WTC11 (cell line): Measurements from ENCODE around the gene CFAP68. TPM values are rescaled to one million over a fixed set of nuclear protein-coding genes. Genes with fewer than 3 reads are reported as not detected.

Experiments
- ATAC-seq: fragments of 200-7000 bp; cut with Tn5 transposase; 2 replicates; pipeline ENCODE4 v1.10.0; 2021; ENCODE audit warnings: mild to moderate bottlenecking, moderate library complexity
- CTCF ChIA-PET: fragments of 300-600 bp; sonication (Branson Sonifier 250); formaldehyde crosslinking; loops from one replicate; lab custom pipeline; 2021; ENCODE audit warnings: antibody characterized with exemption; lab: Charles Lee
- POLR2A ChIA-PET: fragments of 350-600 bp; sonication (Branson Sonifier 250); formaldehyde crosslinking; loops from one replicate; lab custom pipeline; 2021; ENCODE audit warnings: antibody characterized with exemption; lab: Charles Lee
- DNase-seq: peaks from one replicate; pipeline ENCODE4 v3.0.0; 2021; ENCODE audit warnings: low spot score
- H3K27ac Mint-ChIP-seq: 2 replicates; pipeline ENCODE4 v1.8.0; 2021; ENCODE audit warnings: mixed read lengths
- H3K27me3 Mint-ChIP-seq: 2 replicates; pipeline ENCODE4 v1.8.0; 2021; ENCODE audit warnings: low read depth, mild to moderate bottlenecking, moderate library complexity, mixed read lengths
- H3K36me3 Mint-ChIP-seq: 2 replicates; pipeline ENCODE4 v1.8.0; 2021; ENCODE audit warnings: mixed read lengths
- H3K4me1 Mint-ChIP-seq: 2 replicates; pipeline ENCODE4 v1.8.0; 2022; ENCODE audit warnings: mixed read lengths
- H3K4me3 Mint-ChIP-seq: 2 replicates; pipeline ENCODE4 v1.8.0; 2021; ENCODE audit warnings: mild to moderate bottlenecking, moderate library complexity, mixed read lengths
- H3K9me3 Mint-ChIP-seq: 2 replicates; pipeline ENCODE4 v1.8.0; 2021; ENCODE audit warnings: mixed read lengths
- GABPB1 ChIP-seq: sonication (generic); formaldehyde crosslinking; IDR thresholded peaks from 2 replicates; pipeline ENCODE4 v1.8.1; 2023; ENCODE audit warnings: mild to moderate bottlenecking, missing genetic modification reagents
- GRHL2 ChIP-seq: fragments of 250-450 bp; sonication (Bioruptor Pico); IDR thresholded peaks from 2 replicates; pipeline ENCODE4 v1.8.0; 2022; ENCODE audit warnings: mild to moderate bottlenecking, moderate library complexity; ENCODE audit not compliant: insufficient replicate concordance, severe bottlenecking
- NFATC4 ChIP-seq: fragments of 250-450 bp; sonication (Bioruptor Pico); IDR thresholded peaks from 2 replicates; pipeline ENCODE4 v1.9.0; 2021; ENCODE audit warnings: mild to moderate bottlenecking
- NFE2L1 ChIP-seq: sonication (generic); formaldehyde crosslinking; IDR thresholded peaks from 2 replicates; pipeline ENCODE4 v1.8.1; 2023; ENCODE audit warnings: missing genetic modification reagents
- RORB ChIP-seq: fragments of 250-450 bp; sonication (Bioruptor Pico); IDR thresholded peaks from 2 replicates; pipeline ENCODE4 v1.9.0; 2021; ENCODE audit warnings: mild to moderate bottlenecking
- TEAD1 ChIP-seq: sonication (generic); formaldehyde crosslinking; IDR thresholded peaks from 2 replicates; pipeline ENCODE4 v1.8.0; 2022; ENCODE audit warnings: mild to moderate bottlenecking, missing genetic modification reagents
- ZNF263 ChIP-seq: sonication (generic); formaldehyde crosslinking; IDR thresholded peaks from 2 replicates; pipeline ENCODE4 v1.8.1; 2022; ENCODE audit warnings: low read depth, mild to moderate bottlenecking, moderate library complexity, missing genetic modification reagents
- ZNF317 ChIP-seq: sonication (generic); formaldehyde crosslinking; IDR thresholded peaks from 2 replicates; pipeline ENCODE4 v1.8.1; 2023; ENCODE audit warnings: low read depth, mild to moderate bottlenecking, moderate library complexity, missing genetic modification reagents, borderline replicate concordance
- total RNA-seq: library from RNA; stranded (reverse); gene quantifications from 3 replicates; pipeline ENCODE4 v1.2.3, GENCODE V29; 2021
- TF ChIP-seq, protein P1 (sequence below): sonication (generic); formaldehyde crosslinking; IDR thresholded peaks from 2 replicates; pipeline ENCODE4 v1.8.0; 2022; ENCODE audit warnings: mild to moderate bottlenecking, missing genetic modification reagents
- TF ChIP-seq, protein P2 (sequence below): sonication (generic); formaldehyde crosslinking; IDR thresholded peaks from 2 replicates; pipeline ENCODE4 v1.8.0; 2023; ENCODE audit warnings: missing genetic modification reagents, mild to moderate bottlenecking, borderline replicate concordance
- TF ChIP-seq, protein P3 (sequence below): sonication (generic); formaldehyde crosslinking; IDR thresholded peaks from 2 replicates; pipeline ENCODE4 v1.8.1; 2022; ENCODE audit warnings: missing genetic modification reagents, borderline replicate concordance
- TF ChIP-seq, protein P4 (sequence below): fragments of 200-600 bp; IDR thresholded peaks from 2 replicates; pipeline ENCODE4 v1.8.0; 2022; ENCODE audit warnings: antibody characterized with exemption
- TF ChIP-seq, protein P5 (sequence below): sonication (generic); formaldehyde crosslinking; IDR thresholded peaks from 2 replicates; pipeline ENCODE4 v1.8.1; 2023; ENCODE audit warnings: mild to moderate bottlenecking, missing genetic modification reagents
- TF ChIP-seq, protein P6 (sequence below): fragments of 250-450 bp; sonication (Bioruptor Pico); IDR thresholded peaks from 2 replicates; pipeline ENCODE4 v1.9.0; 2021; ENCODE audit warnings: mild to moderate bottlenecking, borderline replicate concordance
- TF ChIP-seq, protein P7 (sequence below): sonication (generic); formaldehyde crosslinking; IDR thresholded peaks from 2 replicates; pipeline ENCODE4 v1.8.1; 2022; ENCODE audit warnings: mild to moderate bottlenecking, missing genetic modification reagents, moderate library complexity, borderline replicate concordance

Gene CFAP68
- total RNA-seq, 1 experiment from 2014 or later: 18.7 TPM

DNA sequence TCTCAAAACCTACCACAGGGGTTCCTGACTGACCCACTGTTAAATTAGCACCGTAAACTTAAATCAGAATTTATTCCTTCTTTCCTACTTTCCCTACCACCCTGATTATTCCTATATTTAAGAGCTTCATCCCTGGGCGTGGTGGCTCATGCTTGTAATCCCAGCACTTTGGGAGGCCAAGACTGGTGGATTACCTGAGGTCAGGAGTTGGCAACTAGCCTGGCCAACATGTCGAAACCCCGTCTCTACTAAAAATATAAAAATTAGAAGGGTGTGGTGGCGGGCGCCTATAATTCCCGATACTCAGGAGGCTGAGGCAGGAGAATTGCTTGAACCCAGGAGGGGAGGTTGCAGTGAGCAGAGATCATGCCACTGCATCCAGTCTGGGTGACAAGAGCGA, 28.3 kb upstream of the CFAP68 start (continued):
- TF ChIP-seq, protein P1, sequence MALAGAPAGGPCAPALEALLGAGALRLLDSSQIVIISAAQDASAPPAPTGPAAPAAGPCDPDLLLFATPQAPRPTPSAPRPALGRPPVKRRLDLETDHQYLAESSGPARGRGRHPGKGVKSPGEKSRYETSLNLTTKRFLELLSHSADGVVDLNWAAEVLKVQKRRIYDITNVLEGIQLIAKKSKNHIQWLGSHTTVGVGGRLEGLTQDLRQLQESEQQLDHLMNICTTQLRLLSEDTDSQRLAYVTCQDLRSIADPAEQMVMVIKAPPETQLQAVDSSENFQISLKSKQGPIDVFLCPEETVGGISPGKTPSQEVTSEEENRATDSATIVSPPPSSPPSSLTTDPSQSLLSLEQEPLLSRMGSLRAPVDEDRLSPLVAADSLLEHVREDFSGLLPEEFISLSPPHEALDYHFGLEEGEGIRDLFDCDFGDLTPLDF (CRISPR knock-in tag): no peak
- TF ChIP-seq, protein P2, sequence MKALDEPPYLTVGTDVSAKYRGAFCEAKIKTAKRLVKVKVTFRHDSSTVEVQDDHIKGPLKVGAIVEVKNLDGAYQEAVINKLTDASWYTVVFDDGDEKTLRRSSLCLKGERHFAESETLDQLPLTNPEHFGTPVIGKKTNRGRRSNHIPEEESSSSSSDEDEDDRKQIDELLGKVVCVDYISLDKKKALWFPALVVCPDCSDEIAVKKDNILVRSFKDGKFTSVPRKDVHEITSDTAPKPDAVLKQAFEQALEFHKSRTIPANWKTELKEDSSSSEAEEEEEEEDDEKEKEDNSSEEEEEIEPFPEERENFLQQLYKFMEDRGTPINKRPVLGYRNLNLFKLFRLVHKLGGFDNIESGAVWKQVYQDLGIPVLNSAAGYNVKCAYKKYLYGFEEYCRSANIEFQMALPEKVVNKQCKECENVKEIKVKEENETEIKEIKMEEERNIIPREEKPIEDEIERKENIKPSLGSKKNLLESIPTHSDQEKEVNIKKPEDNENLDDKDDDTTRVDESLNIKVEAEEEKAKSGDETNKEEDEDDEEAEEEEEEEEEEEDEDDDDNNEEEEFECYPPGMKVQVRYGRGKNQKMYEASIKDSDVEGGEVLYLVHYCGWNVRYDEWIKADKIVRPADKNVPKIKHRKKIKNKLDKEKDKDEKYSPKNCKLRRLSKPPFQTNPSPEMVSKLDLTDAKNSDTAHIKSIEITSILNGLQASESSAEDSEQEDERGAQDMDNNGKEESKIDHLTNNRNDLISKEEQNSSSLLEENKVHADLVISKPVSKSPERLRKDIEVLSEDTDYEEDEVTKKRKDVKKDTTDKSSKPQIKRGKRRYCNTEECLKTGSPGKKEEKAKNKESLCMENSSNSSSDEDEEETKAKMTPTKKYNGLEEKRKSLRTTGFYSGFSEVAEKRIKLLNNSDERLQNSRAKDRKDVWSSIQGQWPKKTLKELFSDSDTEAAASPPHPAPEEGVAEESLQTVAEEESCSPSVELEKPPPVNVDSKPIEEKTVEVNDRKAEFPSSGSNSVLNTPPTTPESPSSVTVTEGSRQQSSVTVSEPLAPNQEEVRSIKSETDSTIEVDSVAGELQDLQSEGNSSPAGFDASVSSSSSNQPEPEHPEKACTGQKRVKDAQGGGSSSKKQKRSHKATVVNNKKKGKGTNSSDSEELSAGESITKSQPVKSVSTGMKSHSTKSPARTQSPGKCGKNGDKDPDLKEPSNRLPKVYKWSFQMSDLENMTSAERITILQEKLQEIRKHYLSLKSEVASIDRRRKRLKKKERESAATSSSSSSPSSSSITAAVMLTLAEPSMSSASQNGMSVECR (CRISPR knock-in tag): no peak
- TF ChIP-seq TEAD1 (CRISPR knock-in tag): no peak
- TF ChIP-seq, protein P3, sequence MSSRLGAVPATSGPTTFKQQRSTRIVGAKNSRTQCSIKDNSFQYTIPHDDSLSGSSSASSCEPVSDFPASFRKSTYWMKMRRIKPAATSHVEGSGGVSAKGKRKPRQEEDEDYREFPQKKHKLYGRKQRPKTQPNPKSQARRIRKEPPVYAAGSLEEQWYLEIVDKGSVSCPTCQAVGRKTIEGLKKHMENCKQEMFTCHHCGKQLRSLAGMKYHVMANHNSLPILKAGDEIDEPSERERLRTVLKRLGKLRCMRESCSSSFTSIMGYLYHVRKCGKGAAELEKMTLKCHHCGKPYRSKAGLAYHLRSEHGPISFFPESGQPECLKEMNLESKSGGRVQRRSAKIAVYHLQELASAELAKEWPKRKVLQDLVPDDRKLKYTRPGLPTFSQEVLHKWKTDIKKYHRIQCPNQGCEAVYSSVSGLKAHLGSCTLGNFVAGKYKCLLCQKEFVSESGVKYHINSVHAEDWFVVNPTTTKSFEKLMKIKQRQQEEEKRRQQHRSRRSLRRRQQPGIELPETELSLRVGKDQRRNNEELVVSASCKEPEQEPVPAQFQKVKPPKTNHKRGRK (CRISPR knock-in tag): no peak

DNA sequence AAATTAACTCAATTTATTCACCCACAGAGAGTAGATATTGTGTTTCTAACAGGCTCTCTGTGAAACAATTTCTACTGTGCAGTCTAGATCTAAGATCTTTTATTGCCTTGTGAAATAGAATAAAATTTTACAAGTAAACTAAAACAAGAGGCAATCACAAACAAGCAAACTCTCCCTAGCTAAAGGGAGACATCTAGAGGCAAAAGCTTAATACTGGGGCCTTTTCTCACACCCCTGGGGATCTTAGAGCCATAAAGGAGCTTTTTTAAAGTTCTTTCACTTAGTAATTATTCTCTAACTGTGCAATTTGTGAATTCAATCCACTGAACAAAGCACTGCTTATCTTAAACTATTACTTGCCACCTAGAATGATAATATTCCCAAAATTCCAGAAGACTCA, 27.7 kb upstream of the CFAP68 start:
- peaks cover 6% of the 10 kb centered on the region for H3K4me1 Mint-ChIP-seq
- H3K9me3 Mint-ChIP-seq: no peaks in the 10 kb centered on the region
- peaks cover 7% of the 10 kb centered on the region for H3K36me3 Mint-ChIP-seq
- TF ChIP-seq GABPB1 (no peak), ZNF317 (no peak), GRHL2 (CRISPR knock-in tag) (no peak), RORB (no peak), ZNF263 (CRISPR knock-in tag) (no peak), NFE2L1 (CRISPR knock-in tag) (no peak)
- TF ChIP-seq, protein P4, sequence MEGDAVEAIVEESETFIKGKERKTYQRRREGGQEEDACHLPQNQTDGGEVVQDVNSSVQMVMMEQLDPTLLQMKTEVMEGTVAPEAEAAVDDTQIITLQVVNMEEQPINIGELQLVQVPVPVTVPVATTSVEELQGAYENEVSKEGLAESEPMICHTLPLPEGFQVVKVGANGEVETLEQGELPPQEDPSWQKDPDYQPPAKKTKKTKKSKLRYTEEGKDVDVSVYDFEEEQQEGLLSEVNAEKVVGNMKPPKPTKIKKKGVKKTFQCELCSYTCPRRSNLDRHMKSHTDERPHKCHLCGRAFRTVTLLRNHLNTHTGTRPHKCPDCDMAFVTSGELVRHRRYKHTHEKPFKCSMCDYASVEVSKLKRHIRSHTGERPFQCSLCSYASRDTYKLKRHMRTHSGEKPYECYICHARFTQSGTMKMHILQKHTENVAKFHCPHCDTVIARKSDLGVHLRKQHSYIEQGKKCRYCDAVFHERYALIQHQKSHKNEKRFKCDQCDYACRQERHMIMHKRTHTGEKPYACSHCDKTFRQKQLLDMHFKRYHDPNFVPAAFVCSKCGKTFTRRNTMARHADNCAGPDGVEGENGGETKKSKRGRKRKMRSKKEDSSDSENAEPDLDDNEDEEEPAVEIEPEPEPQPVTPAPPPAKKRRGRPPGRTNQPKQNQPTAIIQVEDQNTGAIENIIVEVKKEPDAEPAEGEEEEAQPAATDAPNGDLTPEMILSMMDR: no peak
- TF ChIP-seq, protein P5, sequence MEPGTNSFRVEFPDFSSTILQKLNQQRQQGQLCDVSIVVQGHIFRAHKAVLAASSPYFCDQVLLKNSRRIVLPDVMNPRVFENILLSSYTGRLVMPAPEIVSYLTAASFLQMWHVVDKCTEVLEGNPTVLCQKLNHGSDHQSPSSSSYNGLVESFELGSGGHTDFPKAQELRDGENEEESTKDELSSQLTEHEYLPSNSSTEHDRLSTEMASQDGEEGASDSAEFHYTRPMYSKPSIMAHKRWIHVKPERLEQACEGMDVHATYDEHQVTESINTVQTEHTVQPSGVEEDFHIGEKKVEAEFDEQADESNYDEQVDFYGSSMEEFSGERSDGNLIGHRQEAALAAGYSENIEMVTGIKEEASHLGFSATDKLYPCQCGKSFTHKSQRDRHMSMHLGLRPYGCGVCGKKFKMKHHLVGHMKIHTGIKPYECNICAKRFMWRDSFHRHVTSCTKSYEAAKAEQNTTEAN (CRISPR knock-in tag): no peak
- no peak for DNase-seq
- 0 out of 2 replicates have a peak, but pooled peaks have one; percentile 36 for ATAC-seq
- H3K4me3 Mint-ChIP-seq: no peak overlapping the region
- H3K27ac Mint-ChIP-seq: no peak overlapping the region
- ChIA-PET CTCF (interaction anchor here (0.6 to 1.6 kb wide), 13 partner anchors 9 to 397 kb away, joined by 3 to 8 read pairs (median 3); partner anchors contain the start of genes ALG9 and C11orf52), POLR2A (no interaction called here)
- H3K27me3 Mint-ChIP-seq: no peaks in the 10 kb centered on the region

DNA sequence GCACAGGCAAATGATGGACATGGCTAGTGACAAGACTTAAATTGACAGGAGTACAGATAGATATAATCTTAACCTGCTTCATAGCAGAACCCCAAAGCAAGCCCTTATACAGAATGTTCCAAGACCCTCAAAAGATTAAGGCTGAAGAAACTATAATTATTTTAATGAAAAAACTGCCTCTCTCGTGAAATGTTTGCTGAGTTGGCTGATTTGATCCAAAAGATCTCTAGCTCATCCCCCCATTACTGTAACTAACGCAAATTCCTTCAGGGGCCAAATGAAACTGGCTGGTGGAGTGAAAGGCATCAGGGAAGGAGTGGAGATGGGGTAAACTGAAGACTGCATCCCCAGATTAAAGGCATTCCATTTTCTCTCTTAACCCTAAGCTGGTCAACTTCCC, 27.2 kb upstream of the CFAP68 start:
- CTCF ChIA-PET: interaction anchor here (0.7 to 1.6 kb wide), 12 partner anchors 9 to 397 kb away, joined by 3 to 8 read pairs (median 4); partner anchors contain the start of genes ALG9 and C11orf52
- POLR2A ChIA-PET: no interaction called here
- Mint-ChIP-seq H3K4me3 (no peak overlapping the region), H3K36me3 (peaks cover 7% of the 10 kb centered on the region), H3K4me1 (peaks cover 1% of the 10 kb centered on the region), H3K27me3 (no peaks in the 10 kb centered on the region), H3K9me3 (no peaks in the 10 kb centered on the region), H3K27ac (no peak overlapping the region)
- ATAC-seq (no peak), DNase-seq (no peak)
- TF ChIP-seq NFATC4 (no peak), TEAD1 (CRISPR knock-in tag) (no peak)
- TF ChIP-seq, protein P6, sequence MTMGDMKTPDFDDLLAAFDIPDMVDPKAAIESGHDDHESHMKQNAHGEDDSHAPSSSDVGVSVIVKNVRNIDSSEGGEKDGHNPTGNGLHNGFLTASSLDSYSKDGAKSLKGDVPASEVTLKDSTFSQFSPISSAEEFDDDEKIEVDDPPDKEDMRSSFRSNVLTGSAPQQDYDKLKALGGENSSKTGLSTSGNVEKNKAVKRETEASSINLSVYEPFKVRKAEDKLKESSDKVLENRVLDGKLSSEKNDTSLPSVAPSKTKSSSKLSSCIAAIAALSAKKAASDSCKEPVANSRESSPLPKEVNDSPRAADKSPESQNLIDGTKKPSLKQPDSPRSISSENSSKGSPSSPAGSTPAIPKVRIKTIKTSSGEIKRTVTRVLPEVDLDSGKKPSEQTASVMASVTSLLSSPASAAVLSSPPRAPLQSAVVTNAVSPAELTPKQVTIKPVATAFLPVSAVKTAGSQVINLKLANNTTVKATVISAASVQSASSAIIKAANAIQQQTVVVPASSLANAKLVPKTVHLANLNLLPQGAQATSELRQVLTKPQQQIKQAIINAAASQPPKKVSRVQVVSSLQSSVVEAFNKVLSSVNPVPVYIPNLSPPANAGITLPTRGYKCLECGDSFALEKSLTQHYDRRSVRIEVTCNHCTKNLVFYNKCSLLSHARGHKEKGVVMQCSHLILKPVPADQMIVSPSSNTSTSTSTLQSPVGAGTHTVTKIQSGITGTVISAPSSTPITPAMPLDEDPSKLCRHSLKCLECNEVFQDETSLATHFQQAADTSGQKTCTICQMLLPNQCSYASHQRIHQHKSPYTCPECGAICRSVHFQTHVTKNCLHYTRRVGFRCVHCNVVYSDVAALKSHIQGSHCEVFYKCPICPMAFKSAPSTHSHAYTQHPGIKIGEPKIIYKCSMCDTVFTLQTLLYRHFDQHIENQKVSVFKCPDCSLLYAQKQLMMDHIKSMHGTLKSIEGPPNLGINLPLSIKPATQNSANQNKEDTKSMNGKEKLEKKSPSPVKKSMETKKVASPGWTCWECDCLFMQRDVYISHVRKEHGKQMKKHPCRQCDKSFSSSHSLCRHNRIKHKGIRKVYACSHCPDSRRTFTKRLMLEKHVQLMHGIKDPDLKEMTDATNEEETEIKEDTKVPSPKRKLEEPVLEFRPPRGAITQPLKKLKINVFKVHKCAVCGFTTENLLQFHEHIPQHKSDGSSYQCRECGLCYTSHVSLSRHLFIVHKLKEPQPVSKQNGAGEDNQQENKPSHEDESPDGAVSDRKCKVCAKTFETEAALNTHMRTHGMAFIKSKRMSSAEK (CRISPR knock-in tag): no peak
- TF ChIP-seq, protein P7, sequence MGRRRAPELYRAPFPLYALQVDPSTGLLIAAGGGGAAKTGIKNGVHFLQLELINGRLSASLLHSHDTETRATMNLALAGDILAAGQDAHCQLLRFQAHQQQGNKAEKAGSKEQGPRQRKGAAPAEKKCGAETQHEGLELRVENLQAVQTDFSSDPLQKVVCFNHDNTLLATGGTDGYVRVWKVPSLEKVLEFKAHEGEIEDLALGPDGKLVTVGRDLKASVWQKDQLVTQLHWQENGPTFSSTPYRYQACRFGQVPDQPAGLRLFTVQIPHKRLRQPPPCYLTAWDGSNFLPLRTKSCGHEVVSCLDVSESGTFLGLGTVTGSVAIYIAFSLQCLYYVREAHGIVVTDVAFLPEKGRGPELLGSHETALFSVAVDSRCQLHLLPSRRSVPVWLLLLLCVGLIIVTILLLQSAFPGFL (CRISPR knock-in tag): no peak
